Skeletal muscle cell (primary cell): Measurements from ENCODE around the gene ODAD2.

ENCODE experiments used
- DNase-seq: peaks from one replicate; pipeline ENCODE4 v3.0.0-alpha.2; 2010; ENCODE audit warnings: low read depth
- H3K4me3 ChIP-seq: 2 replicates; pipeline ENCODE4 v1.5.1; 2011; ENCODE audit warnings: low read depth, mild to moderate bottlenecking, control low read depth, low read length, moderate library complexity

Gene ODAD2

DNA sequence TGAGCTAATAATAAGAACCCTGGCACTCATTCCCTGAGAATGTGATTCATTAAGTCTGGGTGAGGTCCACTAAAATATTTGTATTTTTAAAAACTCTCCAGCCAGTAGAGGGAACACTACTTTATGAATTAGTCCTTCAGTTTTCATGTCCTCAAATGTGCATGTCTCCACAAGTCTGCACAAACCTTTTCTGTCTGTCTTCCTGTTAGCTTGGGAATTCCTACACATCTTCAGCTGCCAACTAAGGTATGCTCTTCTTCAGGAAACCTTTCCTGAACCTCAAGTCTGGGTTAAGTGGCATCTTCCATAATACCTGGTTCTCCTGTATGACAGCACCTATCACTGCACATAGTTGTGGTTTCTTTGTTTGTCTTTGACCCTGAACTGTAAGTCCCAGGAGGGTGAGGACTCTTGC, 133.7 kb downstream of the ODAD2 start:
- DNase-seq: no peak

DNA sequence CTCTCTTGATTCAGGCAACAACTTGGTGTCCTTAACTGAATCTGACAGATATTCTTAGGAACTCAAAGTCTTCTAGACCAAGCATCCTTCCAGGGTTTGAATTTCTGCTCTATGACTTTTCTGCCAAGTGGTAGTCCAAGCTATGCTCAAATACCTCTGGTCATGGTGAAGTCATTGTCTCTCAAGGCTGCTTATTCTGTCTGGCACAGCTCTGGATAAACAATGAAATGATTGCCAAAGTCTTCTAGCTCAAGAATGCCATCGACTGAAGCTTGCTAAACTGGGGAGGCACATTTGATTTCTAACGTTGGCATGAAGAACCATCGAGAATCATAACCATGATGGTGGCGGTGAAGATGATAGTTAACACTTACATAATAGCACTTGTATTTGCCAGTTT, 137.1 kb downstream of the ODAD2 start:
- no peak overlapping the region for H3K4me3 ChIP-seq
- DNase-seq: no peak

More for the DNA sequence above, 133.7 kb downstream of the ODAD2 start:
- H3K4me3 ChIP-seq: no peak overlapping the region

DNA sequence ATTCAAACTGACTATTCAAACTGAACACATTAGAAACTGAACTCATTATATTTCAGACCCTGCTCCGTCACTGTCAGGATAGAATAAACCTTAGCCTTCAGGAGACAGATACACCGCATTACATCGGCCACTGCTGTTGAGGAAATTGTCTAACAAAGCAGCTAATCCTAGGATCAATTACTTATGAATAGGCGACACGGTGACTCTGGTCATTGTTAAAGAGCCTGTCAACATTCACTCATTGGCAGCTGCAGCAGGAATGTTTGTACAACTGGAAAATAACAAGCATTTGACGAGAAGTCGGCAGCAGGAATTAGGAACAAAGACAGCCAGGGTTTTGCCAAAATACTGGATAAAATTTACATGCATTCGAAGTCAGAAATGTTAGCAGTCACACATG, 141.3 kb downstream of the ODAD2 start:
- no peak overlapping the region for H3K4me3 ChIP-seq
- no peak for DNase-seq

DNA sequence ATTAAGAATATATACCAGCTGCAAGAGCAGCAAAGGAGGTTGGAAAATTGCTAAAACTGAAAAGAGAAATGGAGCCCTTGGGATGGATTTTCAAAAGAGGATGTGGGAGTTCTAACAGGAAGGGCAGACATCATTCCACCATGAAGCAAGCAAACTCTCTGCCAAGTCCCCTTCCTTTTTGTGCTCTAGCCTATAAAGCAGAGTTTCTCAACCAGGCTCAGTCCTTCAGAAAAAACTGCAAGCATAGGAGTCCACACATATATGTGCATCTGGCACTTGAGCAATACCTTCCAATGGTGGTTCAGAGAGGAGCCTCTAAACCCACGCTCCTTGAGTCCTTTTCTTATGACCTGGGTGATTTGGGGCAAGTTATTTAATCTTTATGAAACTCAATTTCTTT, 154.7 kb downstream of the ODAD2 start:
- no peak overlapping the region for H3K4me3 ChIP-seq
- no peak for DNase-seq

DNA sequence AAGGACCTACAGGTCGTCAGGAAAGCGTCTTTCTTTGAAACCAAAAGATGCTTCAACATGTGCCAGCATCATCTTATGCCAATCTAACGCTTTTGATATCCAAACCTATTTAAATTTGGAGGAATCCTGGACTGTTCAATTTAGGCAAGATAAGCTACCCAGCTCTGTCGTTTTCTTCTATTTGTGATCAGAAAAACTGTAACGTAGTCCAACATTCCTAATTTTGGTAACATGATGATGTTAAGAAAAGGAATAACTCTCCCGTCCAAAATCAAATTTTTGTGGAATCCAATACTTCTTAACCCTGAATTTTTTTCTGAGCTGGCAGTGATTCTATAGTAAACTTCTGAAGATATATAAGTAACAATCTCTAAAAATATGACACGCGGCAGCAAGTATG, 160.0 kb downstream of the ODAD2 start:
- no peak overlapping the region for H3K4me3 ChIP-seq
- DNase-seq: no peak

DNA sequence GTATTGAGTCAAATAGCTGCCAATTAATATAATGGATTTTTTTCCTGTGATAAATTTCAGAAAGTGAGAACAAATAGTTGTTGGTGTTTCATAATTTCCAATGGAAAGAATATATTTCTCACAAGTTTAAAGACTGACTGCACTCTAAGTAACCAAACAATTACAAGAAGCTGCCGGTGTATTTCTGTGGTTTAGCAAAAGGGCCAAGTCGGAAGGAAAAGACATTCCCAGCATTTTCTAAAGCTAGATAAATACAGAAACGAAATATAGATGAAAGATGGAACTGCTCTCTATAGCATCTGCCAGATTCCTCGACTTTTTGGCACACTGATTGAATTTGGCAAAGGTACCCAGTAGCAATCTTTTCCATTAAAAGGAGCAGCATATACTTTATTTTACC, 160.5 kb downstream of the ODAD2 start:
- no peak overlapping the region for H3K4me3 ChIP-seq
- DNase-seq: no peak

DNA sequence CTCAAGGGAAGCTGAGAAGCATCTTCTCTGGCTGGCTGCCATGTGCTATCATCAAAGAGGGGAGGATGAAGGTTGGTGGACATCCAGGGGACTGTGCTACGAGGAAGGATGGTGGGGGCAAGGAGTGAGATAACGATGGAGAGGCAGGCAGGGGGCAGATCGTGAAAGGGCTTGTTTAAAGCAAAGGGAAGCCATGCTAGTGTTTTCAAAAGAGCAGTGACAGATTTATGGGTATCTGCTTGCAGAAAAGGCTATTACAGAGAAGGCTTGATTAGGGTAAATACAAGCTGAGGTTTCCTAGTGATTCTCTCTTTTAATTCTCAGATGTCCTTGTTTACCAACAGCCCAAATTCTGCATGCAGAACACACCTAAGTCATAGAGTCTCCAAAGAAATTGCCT, 164.4 kb downstream of the ODAD2 start:
- DNase-seq: no peak
- H3K4me3 ChIP-seq: no peak overlapping the region

DNA sequence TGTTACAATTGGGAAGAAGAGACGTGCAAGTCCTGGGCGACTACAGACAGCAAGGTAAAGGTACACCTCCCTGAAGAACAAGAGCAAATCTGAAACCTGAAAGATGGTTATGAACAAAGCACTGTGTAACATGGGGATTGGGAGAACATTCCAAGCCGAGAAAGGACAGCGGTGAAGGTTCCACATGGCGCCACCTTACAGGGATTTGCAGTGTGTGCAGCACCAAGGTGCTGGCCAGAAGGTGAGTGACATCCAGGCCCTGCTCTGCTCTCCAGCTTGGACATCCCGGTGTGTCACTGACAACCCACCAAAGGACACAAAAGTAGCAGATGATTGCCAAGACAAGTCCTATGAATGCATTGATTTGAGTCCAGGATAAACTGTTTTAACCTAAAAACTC, 165.1 kb downstream of the ODAD2 start:
- H3K4me3 ChIP-seq: no peak overlapping the region
- no peak for DNase-seq

DNA sequence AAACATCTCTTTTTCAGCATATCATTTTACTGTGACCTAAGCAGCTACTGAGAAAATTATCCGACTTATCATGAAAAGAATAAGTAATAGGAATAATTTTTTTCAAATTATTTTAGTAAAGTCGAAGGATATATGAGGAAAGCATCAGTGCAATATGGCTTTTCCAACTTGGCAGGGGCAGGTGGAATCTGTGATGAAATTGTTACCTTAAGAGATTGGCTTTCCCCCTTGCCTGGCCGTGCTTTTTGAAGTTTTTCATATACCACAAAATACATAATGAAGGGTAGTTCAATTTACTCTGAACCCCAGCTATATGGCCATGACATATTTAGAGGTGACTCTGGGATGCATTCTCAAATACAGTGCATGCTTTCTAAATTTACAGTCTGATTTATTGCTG, 166.1 kb downstream of the ODAD2 start:
- no peak for DNase-seq
- no peak overlapping the region for H3K4me3 ChIP-seq

DNA sequence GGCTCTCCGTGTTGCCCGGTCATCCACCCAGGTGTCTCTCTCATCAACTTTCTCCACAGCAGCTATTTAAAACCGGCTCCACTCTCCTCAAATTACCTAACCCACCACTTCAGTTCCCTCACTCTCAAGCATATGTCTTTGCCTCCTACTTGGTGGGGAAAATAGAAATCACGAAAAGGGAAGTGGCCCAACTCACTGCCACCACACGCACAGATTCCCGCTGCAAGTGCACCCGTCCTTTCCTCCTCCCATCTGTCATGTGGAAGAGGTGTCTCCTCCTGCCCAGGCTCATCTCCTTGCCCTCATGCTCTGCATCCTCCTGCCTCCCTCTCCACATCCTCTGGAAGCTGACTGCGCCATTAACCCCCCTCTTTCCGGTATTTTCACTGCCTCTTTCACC, 172.5 kb downstream of the ODAD2 start:
- no peak for DNase-seq
- no peak overlapping the region for H3K4me3 ChIP-seq

DNA sequence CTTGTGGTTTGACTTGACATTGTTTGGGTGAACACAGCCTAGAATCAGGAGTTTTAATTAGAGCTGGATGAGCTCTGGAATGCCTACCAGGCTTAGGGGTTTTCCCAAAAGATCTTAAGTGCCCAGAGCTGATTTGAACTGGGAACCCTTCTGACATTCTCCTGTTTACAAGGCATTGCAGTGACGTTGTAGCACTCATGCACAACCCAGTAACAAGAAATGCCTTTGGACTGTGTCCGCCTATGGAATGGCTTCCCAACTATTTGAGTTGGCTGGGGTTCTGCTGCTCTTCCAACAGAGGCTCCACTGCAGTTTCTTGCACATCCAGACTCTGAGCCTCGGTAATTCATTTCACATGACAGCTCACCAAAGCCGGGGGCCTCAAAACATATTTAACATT, 176.6 kb downstream of the ODAD2 start:
- no peak for DNase-seq

DNA sequence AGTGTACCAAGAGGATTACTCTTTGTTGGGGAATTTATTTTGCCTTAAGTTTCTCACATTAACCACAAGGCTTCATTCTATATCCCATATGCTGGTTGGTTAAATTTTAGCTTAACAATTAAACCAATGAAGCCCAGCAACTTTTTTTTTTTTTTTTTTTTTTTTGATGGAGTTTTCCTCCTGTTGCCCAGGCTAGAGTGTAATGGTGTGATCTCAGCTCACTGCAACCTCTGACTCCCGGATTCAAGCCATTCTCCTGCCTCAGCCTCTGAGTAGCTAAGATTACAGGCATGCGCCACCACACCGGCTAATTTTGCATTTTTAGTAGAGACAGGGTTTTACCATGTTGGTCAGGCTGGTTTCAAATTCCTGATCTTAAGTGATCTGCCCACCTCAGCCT, 178.2 kb downstream of the ODAD2 start:
- no peak overlapping the region for H3K4me3 ChIP-seq
- no peak for DNase-seq

More for the DNA sequence above, 176.6 kb downstream of the ODAD2 start:
- no peak overlapping the region for H3K4me3 ChIP-seq

DNA sequence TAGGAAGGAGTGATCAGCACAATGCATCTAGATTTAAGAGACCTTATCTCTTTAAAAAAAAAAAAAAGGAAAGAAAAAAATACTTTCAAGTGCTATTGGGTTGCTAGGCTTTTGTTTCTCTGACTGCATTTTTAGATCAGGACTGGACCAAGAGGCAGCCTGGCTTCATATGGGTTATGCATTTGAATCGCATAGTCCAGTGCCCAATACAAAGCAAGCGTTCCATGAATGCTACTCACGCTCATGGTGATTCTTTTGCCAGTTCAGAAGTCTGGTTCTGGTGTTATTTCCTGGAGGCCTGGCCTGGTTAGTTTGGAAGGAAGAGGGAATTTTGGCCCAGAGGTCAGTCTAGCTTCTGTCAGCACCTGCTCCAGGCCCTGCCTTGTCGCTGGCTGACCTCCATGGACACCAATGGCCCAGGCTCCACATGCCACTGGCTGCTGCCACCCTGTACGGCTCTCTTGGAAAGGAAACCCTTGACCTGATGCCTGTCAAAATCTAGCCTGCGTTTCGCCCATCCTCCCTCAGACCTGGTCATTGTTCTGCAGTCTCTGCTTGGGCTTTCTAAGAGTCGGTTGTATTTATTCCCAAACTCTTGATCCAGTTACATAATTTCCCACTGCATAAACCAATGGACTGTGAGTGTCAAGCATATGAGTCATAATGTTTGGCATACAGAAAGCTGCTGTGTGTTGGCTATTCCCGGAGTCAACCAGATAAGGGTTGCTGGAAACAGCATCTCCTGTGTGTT, 178.9 kb downstream of the ODAD2 start:
- no peak for DNase-seq
- no peak overlapping the region for H3K4me3 ChIP-seq

DNA sequence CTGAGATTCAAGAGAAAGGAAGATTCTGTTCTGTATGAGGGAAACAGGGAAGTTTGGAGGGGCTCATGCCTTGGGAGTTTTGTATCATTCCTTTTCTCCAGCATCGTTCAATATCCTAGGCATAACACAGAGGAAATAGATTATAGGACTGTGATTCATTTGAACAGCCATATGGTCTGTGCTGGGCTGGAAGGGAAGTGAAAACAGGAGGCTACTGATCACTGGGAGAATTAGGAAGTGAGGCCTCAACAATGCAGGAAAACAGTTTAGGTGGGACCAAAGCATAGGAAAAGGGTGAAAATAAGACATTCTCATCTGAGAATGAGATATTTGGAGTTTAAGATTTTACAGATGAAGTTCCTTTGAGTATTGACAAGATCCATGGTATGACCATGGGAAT, 182.6 kb downstream of the ODAD2 start:
- DNase-seq: no peak
- H3K4me3 ChIP-seq: no peak overlapping the region

DNA sequence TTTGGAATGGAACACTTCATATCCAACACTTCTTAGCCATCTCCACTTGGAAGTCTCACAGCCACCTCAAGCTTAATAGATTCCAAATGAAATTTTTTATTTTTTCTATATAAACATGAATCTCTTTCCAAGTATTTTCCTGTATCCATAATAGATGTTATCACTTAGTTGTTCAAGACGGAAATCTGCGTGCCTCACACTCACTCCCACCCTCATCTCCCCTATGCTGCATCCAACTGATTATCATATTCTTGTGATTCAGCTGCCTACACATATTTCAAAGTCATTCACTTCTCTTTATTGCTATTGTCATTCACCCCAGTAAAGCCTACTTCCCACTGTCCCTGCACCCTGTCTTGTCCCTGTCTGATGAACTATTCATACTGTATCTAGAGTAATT, 183.0 kb downstream of the ODAD2 start:
- no peak for DNase-seq
- no peak overlapping the region for H3K4me3 ChIP-seq

DNA sequence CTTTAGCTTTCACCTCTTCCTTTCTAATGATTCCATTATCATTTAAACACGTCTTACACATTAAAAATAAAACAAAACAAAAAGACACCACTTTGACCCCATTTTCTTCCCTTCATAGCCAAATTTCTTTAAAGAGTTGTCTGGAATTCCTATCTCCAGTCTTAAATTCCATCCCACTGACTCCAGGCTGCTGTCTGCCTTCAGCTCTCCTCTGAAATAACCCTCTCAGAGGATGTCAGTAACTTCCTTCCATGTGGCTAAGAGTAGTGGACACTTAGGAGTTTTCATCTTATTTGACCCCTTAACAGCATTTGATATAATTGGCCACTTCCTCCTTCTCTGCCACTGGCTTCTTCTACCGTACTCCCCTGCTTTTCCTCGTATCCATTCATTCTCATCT, 183.6 kb downstream of the ODAD2 start:
- no peak overlapping the region for H3K4me3 ChIP-seq
- DNase-seq: no peak

DNA sequence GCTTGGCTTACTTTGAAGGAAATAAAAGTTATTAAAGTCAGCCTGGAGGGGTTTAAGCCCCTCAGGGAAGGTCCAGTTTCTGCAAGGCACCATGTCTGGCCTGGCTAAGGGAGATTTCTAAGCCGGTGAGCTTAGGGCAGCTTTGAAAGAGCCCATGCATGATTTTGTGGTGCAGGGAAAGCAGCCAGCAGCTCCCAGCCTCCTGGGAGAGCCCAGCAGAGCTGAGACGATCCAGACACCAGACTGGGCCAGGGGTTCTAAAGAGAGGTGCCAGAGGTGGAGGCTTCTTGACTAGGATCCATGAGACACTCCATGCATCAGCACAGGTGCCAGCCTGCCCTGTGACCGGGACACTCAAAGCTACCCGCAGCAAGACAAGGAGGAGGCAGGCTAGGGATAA, 193.7 kb downstream of the ODAD2 start:
- no peak overlapping the region for H3K4me3 ChIP-seq
- no peak for DNase-seq

DNA sequence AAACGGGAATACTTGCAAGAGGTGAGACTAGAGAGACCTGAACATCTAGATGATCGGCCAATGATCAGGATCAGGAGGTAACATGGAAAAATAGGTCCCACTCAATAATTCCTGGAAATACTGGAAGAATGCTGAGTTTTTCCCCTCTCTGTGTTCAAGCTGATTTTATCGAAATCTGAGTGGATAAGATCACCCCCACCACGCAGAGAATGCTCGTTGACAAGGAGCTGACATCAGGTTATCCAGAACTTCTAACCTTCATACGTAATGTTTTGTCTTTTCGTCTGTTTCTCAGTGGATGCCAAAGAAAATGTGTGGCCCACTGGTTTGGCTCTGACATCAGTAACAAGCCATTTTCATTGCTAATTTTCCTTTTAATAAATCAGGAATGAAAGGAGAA, 194.7 kb downstream of the ODAD2 start:
- no peak overlapping the region for H3K4me3 ChIP-seq
- DNase-seq: no peak

DNA sequence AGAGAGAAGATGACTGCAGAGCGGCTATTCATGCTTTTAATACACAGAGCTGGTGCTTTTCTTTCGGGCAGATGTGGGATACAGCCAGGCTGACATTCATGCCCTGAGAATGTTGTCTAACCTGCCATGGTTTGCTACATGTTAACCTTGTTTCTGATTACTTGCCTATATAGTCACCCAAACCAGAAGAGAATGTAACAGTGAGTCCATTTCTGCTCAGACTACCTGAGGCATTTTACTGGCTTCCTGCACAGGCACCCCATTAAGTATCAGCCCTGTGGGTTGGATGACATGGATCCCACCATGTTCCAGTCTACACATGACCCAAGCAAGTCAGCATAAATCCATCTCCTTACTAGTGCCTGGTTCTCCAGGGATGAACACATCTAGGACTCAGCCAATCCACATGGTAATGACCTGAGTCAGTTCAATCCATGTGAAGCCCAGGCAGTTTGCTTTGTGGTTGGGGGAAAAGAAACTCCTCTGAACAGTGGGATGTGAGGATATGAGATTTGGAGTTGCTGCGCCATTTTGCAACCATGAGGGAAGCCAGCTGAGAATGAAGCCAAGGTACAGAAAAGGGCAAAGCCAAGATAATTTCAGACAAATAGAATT, 197.6 kb downstream of the ODAD2 start:
- H3K4me3 ChIP-seq: no peak overlapping the region
- DNase-seq: no peak

DNA sequence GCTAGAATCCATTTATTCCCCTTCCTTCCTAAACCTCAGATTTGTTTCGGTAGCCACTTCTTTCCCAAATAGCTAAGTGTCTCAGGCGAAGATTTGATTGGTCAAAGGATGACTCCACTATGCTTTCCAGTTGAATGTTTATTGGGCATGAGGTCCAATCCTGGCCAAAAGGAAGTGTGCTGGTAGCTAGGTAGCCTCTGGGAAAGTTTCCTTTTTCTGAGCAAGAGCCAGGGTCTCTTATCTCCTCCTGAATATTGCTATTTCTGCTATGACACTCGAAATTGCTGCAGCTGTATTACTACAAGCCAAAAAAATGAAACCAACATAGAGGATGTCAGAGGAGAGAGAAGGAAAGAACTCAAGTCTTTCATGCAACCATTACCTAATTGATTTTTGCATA, 199.8 kb downstream of the ODAD2 start:
- H3K4me3 ChIP-seq: no peak overlapping the region
- no peak for DNase-seq

DNA sequence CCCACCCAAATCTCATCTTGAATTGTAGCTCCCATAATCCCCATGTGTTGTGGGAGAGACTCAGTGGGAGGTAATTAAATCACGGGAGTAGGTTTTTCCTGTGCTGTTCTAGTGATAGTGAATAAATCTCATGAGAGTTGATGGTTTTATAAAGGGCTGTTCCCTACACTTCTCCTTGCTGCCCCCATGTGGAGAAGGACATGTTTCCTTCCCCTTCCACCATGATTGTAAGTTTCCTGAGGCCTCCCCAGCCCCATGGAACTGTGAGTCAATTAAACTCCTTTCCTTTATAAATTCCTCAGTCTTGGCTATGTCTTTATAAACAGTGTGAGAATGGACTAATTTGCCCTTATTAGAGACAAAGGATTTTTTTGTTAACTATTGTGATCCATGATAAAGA, 204.7 kb downstream of the ODAD2 start:
- no peak for DNase-seq
- H3K4me3 ChIP-seq: no peak overlapping the region
